IPS-18a (cell line): ENCODE results near the gene PGBD5.

ENCODE experiments used
- H3K27ac ChIP-seq: one replicate; pipeline ENCODE4 v1.5.1; 2013; ENCODE audit warnings: low read length
- H3K27me3 ChIP-seq: one replicate; pipeline ENCODE4 v1.6.1; 2013; ENCODE audit warnings: mild to moderate bottlenecking, low read length; ENCODE audit not compliant: control insufficient read depth, insufficient read depth
- H3K36me3 ChIP-seq: one replicate; pipeline ENCODE4 v1.6.1; 2013; ENCODE audit warnings: low read depth, low read length; ENCODE audit not compliant: control insufficient read depth
- H3K4me1 ChIP-seq: one replicate; pipeline ENCODE4 v1.6.1; 2013; ENCODE audit warnings: low read depth, low read length; ENCODE audit not compliant: control insufficient read depth
- H3K4me3 ChIP-seq: one replicate; pipeline ENCODE4 v1.5.1; 2013; ENCODE audit warnings: low read length
- H3K9ac ChIP-seq: one replicate; pipeline ENCODE4 v1.6.1; 2013; ENCODE audit warnings: mild to moderate bottlenecking, low read length, moderate library complexity
- H3K9me3 ChIP-seq: one replicate; pipeline ENCODE4 v1.6.1; 2013; ENCODE audit warnings: low read depth, low read length; ENCODE audit not compliant: control insufficient read depth

PGBD5 gene

GRCh38 chr1:230291731-230292620, 134.2 kb downstream of the PGBD5 start:
- Histone ChIP-seq H3K36me3 (no peaks in the 10 kb centered on the region), H3K9me3 (no peaks in the 10 kb centered on the region), H3K9ac (no peak overlapping the region), H3K4me3 (peak overlapping the region; percentile 54), H3K27ac (no peak overlapping the region), H3K27me3 (no peaks in the 10 kb centered on the region), H3K4me1 (peaks cover 10% of the 10 kb centered on the region)

GRCh38 chr1:230289350-230289644, 136.8 kb downstream of the PGBD5 start:
- no peaks in the 10 kb centered on the region for H3K9me3 ChIP-seq
- H3K27ac ChIP-seq, result no peak overlapping the region
- no peak overlapping the region for H3K4me3 ChIP-seq
- no peaks in the 10 kb centered on the region for H3K36me3 ChIP-seq
- no peaks in the 10 kb centered on the region for H3K27me3 ChIP-seq
- no peak overlapping the region for H3K9ac ChIP-seq
- H3K4me1 ChIP-seq, result peaks cover 13% of the 10 kb centered on the region

- H3K9me3 ChIP-seq, result no peaks in the 10 kb centered on the region
- H3K9ac ChIP-seq, result no peak overlapping the region
- H3K4me1 ChIP-seq, result peaks cover 13% of the 10 kb centered on the region
- no peak overlapping the region for H3K27ac ChIP-seq
- no peaks in the 10 kb centered on the region for H3K27me3 ChIP-seq
- no peak overlapping the region for H3K4me3 ChIP-seq
- H3K36me3 ChIP-seq, result no peaks in the 10 kb centered on the region
Measured at GRCh38 chr1:230288641-230289349, 137.3 kb downstream of the PGBD5 start.

- Histone ChIP-seq H3K9ac (no peak overlapping the region), H3K4me3 (no peak overlapping the region), H3K4me1 (peaks cover 11% of the 10 kb centered on the region), H3K27me3 (no peaks in the 10 kb centered on the region), H3K27ac (no peak overlapping the region), H3K36me3 (no peaks in the 10 kb centered on the region), H3K9me3 (no peaks in the 10 kb centered on the region)
Measured at GRCh38 chr1:230287674-230288315, 138.3 kb downstream of the PGBD5 start.

GRCh38 chr1:230286890-230287269, 139.3 kb downstream of the PGBD5 start:
- no peaks in the 10 kb centered on the region for H3K9me3 ChIP-seq
- H3K27me3 ChIP-seq, result no peaks in the 10 kb centered on the region

GRCh38 chr1:230286166-230286889, 139.8 kb downstream of the PGBD5 start:
- H3K27me3 ChIP-seq, result no peaks in the 10 kb centered on the region
- peaks cover 7% of the 10 kb centered on the region for H3K4me1 ChIP-seq
- no peak overlapping the region for H3K4me3 ChIP-seq
- no peaks in the 10 kb centered on the region for H3K36me3 ChIP-seq
- H3K9ac ChIP-seq, result no peak overlapping the region
- no peaks in the 10 kb centered on the region for H3K9me3 ChIP-seq
- no peak overlapping the region for H3K27ac ChIP-seq

More at GRCh38 chr1:230286890-230287269, 139.3 kb downstream of the PGBD5 start:
- Histone ChIP-seq H3K9ac (no peak overlapping the region), H3K4me1 (peaks cover 7% of the 10 kb centered on the region), H3K4me3 (no peak overlapping the region), H3K27ac (no peak overlapping the region), H3K36me3 (no peaks in the 10 kb centered on the region)

GRCh38 chr1:230285351-230285750, 140.8 kb downstream of the PGBD5 start:
- Histone ChIP-seq H3K4me1 (peaks cover 7% of the 10 kb centered on the region), H3K27ac (no peak overlapping the region), H3K36me3 (no peaks in the 10 kb centered on the region), H3K9me3 (no peaks in the 10 kb centered on the region), H3K4me3 (no peak overlapping the region), H3K27me3 (no peaks in the 10 kb centered on the region), H3K9ac (no peak overlapping the region)

- H3K36me3 ChIP-seq, result no peaks in the 10 kb centered on the region
- no peak overlapping the region for H3K27ac ChIP-seq
- peaks cover 7% of the 10 kb centered on the region for H3K4me1 ChIP-seq
- no peaks in the 10 kb centered on the region for H3K27me3 ChIP-seq
- H3K4me3 ChIP-seq, result no peak overlapping the region
- H3K9me3 ChIP-seq, result no peaks in the 10 kb centered on the region
- no peak overlapping the region for H3K9ac ChIP-seq
Measured at GRCh38 chr1:230284891-230285290, 141.2 kb downstream of the PGBD5 start.

- Histone ChIP-seq H3K4me3 (no peak overlapping the region), H3K36me3 (no peaks in the 10 kb centered on the region), H3K4me1 (peaks cover 8% of the 10 kb centered on the region), H3K27ac (no peak overlapping the region), H3K27me3 (no peaks in the 10 kb centered on the region), H3K9ac (no peak overlapping the region), H3K9me3 (no peaks in the 10 kb centered on the region)
Measured at GRCh38 chr1:230283678-230284077, 142.5 kb downstream of the PGBD5 start.

- H3K36me3 ChIP-seq, result no peaks in the 10 kb centered on the region
- no peak overlapping the region for H3K9ac ChIP-seq
- no peak overlapping the region for H3K4me3 ChIP-seq
- H3K27me3 ChIP-seq, result no peaks in the 10 kb centered on the region
- H3K9me3 ChIP-seq, result no peaks in the 10 kb centered on the region
- no peak overlapping the region for H3K27ac ChIP-seq
- peaks cover 22% of the 10 kb centered on the region for H3K4me1 ChIP-seq
Measured at GRCh38 chr1:230282157-230282556, 144.0 kb downstream of the PGBD5 start.

- no peak overlapping the region for H3K4me3 ChIP-seq
- no peak overlapping the region for H3K9ac ChIP-seq
- no peak overlapping the region for H3K27ac ChIP-seq
- peaks cover 28% of the 10 kb centered on the region for H3K4me1 ChIP-seq
- no peaks in the 10 kb centered on the region for H3K27me3 ChIP-seq
- H3K9me3 ChIP-seq, result no peaks in the 10 kb centered on the region
- H3K36me3 ChIP-seq, result no peaks in the 10 kb centered on the region
Measured at GRCh38 chr1:230281556-230281955, 144.6 kb downstream of the PGBD5 start.
